GM12872 (cell line): ENCODE data around the gene BRCA2.

Experiments used
- TF ChIP-seq, protein P1 (sequence below): IDR thresholded peaks from 3 replicates; pipeline ENCODE4 v1.5.1; 2011; ENCODE audit warnings: low read depth, mild to moderate bottlenecking, low read length, moderate library complexity; ENCODE audit not compliant: insufficient read depth

BRCA2 gene

GRCh38 chr13:32443111-32443510 is 127.8 kb downstream of the BRCA2 start:
- TF ChIP-seq, protein P1, sequence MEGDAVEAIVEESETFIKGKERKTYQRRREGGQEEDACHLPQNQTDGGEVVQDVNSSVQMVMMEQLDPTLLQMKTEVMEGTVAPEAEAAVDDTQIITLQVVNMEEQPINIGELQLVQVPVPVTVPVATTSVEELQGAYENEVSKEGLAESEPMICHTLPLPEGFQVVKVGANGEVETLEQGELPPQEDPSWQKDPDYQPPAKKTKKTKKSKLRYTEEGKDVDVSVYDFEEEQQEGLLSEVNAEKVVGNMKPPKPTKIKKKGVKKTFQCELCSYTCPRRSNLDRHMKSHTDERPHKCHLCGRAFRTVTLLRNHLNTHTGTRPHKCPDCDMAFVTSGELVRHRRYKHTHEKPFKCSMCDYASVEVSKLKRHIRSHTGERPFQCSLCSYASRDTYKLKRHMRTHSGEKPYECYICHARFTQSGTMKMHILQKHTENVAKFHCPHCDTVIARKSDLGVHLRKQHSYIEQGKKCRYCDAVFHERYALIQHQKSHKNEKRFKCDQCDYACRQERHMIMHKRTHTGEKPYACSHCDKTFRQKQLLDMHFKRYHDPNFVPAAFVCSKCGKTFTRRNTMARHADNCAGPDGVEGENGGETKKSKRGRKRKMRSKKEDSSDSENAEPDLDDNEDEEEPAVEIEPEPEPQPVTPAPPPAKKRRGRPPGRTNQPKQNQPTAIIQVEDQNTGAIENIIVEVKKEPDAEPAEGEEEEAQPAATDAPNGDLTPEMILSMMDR = peak; percentile 55

DNA sequence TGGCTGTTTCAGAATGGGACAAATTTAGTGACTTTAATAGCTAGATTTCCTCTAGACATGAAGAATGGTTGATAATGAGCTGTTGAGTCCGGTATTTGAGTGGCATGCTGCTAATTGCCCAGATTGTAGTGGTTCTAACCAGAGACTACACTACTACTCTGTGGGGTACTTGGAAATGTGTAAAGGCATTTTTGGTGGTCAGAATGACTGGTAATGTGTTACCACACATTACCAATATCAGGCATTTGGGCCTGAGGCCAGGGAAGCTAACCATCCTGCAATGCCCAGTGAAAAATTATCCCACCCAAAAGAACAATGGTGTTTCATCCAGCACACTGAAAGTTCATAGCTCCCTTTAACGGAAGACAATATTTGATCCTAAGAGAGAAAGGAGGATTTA is 130.2 kb downstream of the BRCA2 start:
- TF ChIP-seq, protein P1 = no peak

GRCh38 chr13:32446220-32446619 is 130.9 kb downstream of the BRCA2 start:
- TF ChIP-seq, protein P1 = no peak

GRCh38 chr13:32446773-32447465 is 131.6 kb downstream of the BRCA2 start:
- TF ChIP-seq, protein P1 = no peak

DNA sequence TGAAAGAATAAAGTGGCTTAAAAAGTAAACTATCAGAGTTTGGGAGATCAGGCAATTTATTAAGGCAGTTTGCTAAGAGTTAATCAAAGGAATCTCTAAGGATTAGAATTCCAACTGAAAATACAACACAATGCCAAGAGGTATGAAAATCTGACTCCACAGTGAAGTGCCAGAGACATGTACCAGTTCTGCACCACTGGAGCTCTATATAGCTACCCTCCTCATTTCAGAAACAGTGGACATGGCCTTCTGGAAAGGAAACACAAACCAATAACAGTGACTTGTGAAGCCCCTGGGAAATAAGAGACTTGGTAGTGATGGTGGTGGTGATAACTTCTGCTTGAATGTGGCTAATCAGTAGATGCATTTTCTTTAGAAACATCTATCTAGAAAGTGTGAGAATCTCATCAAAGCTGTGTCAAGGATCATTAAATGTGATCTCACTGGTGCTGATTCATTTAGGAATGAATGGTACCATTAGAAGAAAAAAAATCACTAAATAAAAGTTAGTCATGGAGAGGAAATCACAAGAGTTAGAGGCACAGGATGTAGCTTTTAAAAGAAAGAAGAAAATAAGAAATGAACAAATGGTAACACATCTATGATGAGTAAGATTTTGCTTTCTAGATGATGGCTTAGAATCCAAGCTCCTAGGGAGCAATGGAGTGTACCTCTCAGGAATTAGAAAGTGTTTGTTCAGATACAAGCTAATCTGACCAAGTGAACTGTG is 132.8 kb downstream of the BRCA2 start:
- TF ChIP-seq, protein P1 = no peak

- TF ChIP-seq, protein P1 = no peak
These were observed 133.7 kb downstream of the BRCA2 start for GRCh38 chr13:32448972-32449371.
